Trophoblast cell (in vitro differentiated cells and primary cell): ENCODE results near the gene RNF113B.

Source experiments
- DNase-seq, 2 donors: peaks; one replicate each; pipeline ENCODE4 v3.0.0-alpha.2; 2016
- H2AFZ ChIP-seq: 2 replicates; pipeline ENCODE4 v1.6.1; 2013; ENCODE audit warnings: low read length, moderate library complexity, mild to moderate bottlenecking; ENCODE audit not compliant: insufficient read depth, poor library complexity
- H2AK5ac ChIP-seq: 2 replicates; pipeline ENCODE4 v1.6.1; 2013; ENCODE audit warnings: mild to moderate bottlenecking, low read length
- H2BK120ac ChIP-seq: 2 replicates; pipeline ENCODE4 v1.6.1; 2013; ENCODE audit warnings: low read length, mild to moderate bottlenecking, moderate library complexity; ENCODE audit not compliant: insufficient read depth, poor library complexity
- H2BK12ac ChIP-seq: 2 replicates; pipeline ENCODE4 v1.6.1; 2013; ENCODE audit warnings: mild to moderate bottlenecking, low read length, moderate library complexity
- H2BK5ac ChIP-seq: 2 replicates; pipeline ENCODE4 v1.6.1; 2013; ENCODE audit warnings: low read length, low read depth, moderate library complexity, mild to moderate bottlenecking; ENCODE audit not compliant: poor library complexity
- H3K14ac ChIP-seq: 2 replicates; pipeline ENCODE4 v1.6.1; 2013; ENCODE audit warnings: mild to moderate bottlenecking, low read length
- H3K18ac ChIP-seq: 2 replicates; pipeline ENCODE4 v1.6.1; 2013; ENCODE audit warnings: mild to moderate bottlenecking, low read length
- H3K23ac ChIP-seq: 2 replicates; pipeline ENCODE4 v1.6.1; 2013; ENCODE audit warnings: low read length
- H3K27ac ChIP-seq: 2 replicates; pipeline ENCODE4 v1.5.1; 2013; ENCODE audit warnings: low read depth, mild to moderate bottlenecking, inconsistent platforms, low read length, moderate library complexity
- H3K27me3 ChIP-seq: 2 replicates; pipeline ENCODE4 v1.6.1; 2013; ENCODE audit warnings: inconsistent platforms, mild to moderate bottlenecking, low read length, moderate library complexity; ENCODE audit not compliant: insufficient read depth
- H3K36me3 ChIP-seq, 2 experiments: 1 replicate in 1 of 2; 2 replicates in 1 of 2; pipeline ENCODE4 v1.6.1; 2013; ENCODE audit warnings: low read length in 2 of 2, mild to moderate bottlenecking in 2 of 2, moderate library complexity in 1 of 2; ENCODE audit not compliant: insufficient read depth in 2 of 2, control insufficient read depth in 1 of 2
- H3K4ac ChIP-seq: 2 replicates; pipeline ENCODE4 v1.6.1; 2013; ENCODE audit warnings: low read depth, mild to moderate bottlenecking, low read length, moderate library complexity
- H3K4me1 ChIP-seq, 2 experiments: 1 replicate in 1 of 2; 2 replicates in 1 of 2; pipeline ENCODE4 v1.6.1; 2013; ENCODE audit warnings: low read length in 2 of 2, mild to moderate bottlenecking in 2 of 2, moderate library complexity in 1 of 2; ENCODE audit not compliant: insufficient read depth in 2 of 2, control insufficient read depth in 1 of 2
- H3K4me2 ChIP-seq: 2 replicates; pipeline ENCODE4 v1.6.1; 2013; ENCODE audit warnings: inconsistent platforms, mild to moderate bottlenecking, low read length, moderate library complexity
- H3K4me3 ChIP-seq: 2 replicates; pipeline ENCODE4 v1.5.1; 2013; ENCODE audit warnings: mild to moderate bottlenecking, low read depth, low read length, inconsistent platforms
- H3K79me1 ChIP-seq: one replicate; pipeline ENCODE4 v1.6.1; 2013; ENCODE audit warnings: low read length
- H3K79me2 ChIP-seq: 2 replicates; pipeline ENCODE4 v1.6.1; 2013; ENCODE audit warnings: low read length, mild to moderate bottlenecking; ENCODE audit not compliant: control insufficient read depth, insufficient read depth, poor library complexity
- H3K9ac ChIP-seq: 2 replicates; pipeline ENCODE4 v1.6.1; 2013; ENCODE audit warnings: mild to moderate bottlenecking, low read length
- H3K9me3 ChIP-seq: 2 replicates; pipeline ENCODE4 v1.6.1; 2013; ENCODE audit warnings: low read depth, mild to moderate bottlenecking, control low read depth, inconsistent platforms, low read length; ENCODE audit not compliant: insufficient read depth
- H4K12ac ChIP-seq: 2 replicates; pipeline ENCODE4 v1.6.1; 2013; ENCODE audit warnings: low read depth, mild to moderate bottlenecking, low read length, moderate library complexity
- H4K8ac ChIP-seq: 2 replicates; pipeline ENCODE4 v1.6.1; 2013; ENCODE audit warnings: low read depth, mild to moderate bottlenecking, low read length, moderate library complexity
- H4K91ac ChIP-seq: one replicate; pipeline ENCODE4 v1.6.1; 2013; ENCODE audit warnings: low read depth, mild to moderate bottlenecking, low read length, moderate library complexity
- WGBS: extraction: QIAGEN DNeasy Blood & Tissue Kit; methylation state at CpG from one replicate; pipeline ENCODE4 v1.1.7; 2013; ENCODE audit warnings: missing lambda C conversion rate; ENCODE audit not compliant: insufficient read length, insufficient coverage; ENCODE audit errors: extremely low coverage; 5-methylcytosine and 5-hydroxymethylcytosine counted together

RNF113B gene

DNA sequence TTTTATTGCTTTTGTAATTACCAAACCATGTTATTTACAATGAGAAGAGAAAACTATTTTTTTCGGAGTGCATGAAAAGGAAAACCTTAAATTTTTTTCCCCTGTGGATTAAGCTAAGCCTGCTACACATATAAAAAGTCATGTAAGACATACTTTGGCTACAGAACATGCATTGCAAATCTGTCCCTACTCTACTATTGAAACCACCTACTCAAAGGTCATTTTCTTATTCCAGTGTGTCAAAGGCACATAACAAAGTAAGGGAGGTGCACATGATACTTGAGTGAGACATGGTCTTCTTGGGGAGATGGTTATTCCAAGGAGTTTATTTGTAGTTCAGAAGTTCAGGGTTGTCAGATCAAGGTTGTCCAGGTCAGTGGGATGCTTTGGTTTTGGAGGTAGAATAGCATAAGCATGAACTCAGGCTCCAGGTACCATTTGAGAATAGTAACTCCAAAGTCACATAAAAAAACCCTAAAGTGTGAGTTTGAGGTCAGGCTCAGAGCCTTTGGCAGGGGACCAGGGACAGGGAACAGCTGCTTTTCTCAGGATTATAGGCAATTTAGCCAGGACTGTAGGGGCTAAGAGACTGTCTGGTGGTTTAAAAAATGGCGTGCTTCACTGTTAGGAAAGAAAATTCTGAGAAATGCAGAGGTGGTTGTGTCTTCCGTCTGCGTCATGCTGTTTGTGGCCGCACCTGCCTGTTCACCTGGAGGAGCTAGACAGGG is 18.7 kb downstream of the RNF113B start:
- Histone ChIP-seq H3K79me1 (no peaks in the 10 kb centered on the region), H2AFZ (no peak overlapping the region), H2BK12ac (no peak overlapping the region), H2BK120ac (no peak overlapping the region), H3K14ac (no peak overlapping the region), H4K12ac (no peak overlapping the region), H2AK5ac (no peak overlapping the region), H3K9me3 (no peaks in the 10 kb centered on the region), H3K4me1 (peaks cover 3 to 8% of the 10 kb centered on the region in 2 experiments), H3K18ac (no peak overlapping the region), H3K23ac (no peak overlapping the region), H3K27me3 (no peaks in the 10 kb centered on the region), H3K79me2 (peaks cover 2% of the 10 kb centered on the region), H3K4me2 (no peak overlapping the region), H4K8ac (no peak overlapping the region), H3K4me3 (no peak overlapping the region), H3K27ac (no peak overlapping the region), H4K91ac (no peak overlapping the region), H3K9ac (no peak overlapping the region), H3K4ac (no peak overlapping the region), H2BK5ac (no peak overlapping the region), H3K36me3 (peaks cover 10% of the 10 kb centered on the region in 2 experiments)
- no CpG with 5 or more reads among the region's 5 CpGs for WGBS
- peak in 1 of 2 donors; percentile 59 for DNase-seq

DNA sequence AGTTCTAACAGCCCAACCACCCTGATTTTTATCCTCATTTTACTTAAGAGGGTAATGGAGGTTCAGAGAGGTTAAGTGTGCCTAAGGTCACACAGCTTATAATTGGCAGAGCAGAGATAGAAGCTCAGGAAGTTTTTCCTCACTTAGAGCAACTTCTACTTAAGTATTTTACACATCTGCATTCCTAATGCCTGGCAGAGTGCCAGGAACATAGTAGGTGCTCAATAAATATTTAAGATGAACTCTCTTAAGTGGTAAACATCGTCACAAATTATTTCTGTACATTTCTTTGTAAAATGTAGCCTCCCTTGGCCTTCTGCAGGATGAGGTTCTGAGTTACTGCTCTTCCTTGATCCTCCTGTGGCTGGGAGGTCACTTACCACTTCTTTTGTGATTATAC is 19.5 kb downstream of the RNF113B start:
- H3K4ac ChIP-seq = no peak overlapping the region
- H4K91ac ChIP-seq = no peak overlapping the region
- no peak overlapping the region for H3K27ac ChIP-seq
- H3K79me1 ChIP-seq = no peaks in the 10 kb centered on the region
- no peak overlapping the region for H3K18ac ChIP-seq
- no peak overlapping the region for H2BK5ac ChIP-seq
- peaks cover 2% of the 10 kb centered on the region for H3K79me2 ChIP-seq
- H3K4me2 ChIP-seq = no peak overlapping the region
- H2BK120ac ChIP-seq = no peak overlapping the region
- H3K27me3 ChIP-seq = no peaks in the 10 kb centered on the region
- no peak overlapping the region for H4K8ac ChIP-seq
- H3K4me1 ChIP-seq = peaks cover 3 to 8% of the 10 kb centered on the region in 2 experiments
- no peak overlapping the region for H2AFZ ChIP-seq
- H2BK12ac ChIP-seq = no peak overlapping the region
- H3K9me3 ChIP-seq = no peaks in the 10 kb centered on the region
- no peak for DNase-seq
- no peak overlapping the region for H2AK5ac ChIP-seq
- no CpG with 5 or more reads among the region's 1 CpG for WGBS
- peaks cover 10% of the 10 kb centered on the region in 2 experiments for H3K36me3 ChIP-seq
- no peak overlapping the region for H3K9ac ChIP-seq
- no peak overlapping the region for H3K14ac ChIP-seq
- H3K23ac ChIP-seq = no peak overlapping the region
- no peak overlapping the region for H3K4me3 ChIP-seq
- H4K12ac ChIP-seq = no peak overlapping the region

DNA sequence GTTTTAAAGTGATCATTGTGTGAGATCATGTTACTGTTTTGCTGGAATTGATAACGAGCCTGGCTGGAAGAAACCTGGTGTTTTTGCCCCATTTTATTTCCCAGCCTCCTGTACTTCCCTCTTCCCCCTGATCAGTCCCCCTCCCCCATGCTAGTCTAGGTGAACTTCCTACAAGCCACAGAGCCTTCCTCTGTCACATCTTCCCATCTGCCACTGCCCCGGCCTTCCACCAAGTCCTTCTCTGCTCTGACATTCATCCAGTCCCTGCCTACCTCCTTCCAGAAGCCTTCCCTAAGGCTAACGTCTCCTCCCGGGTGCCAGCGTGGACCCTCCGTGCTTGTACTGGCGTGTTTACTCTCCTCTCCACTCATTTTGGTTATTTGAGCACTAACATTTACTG is 19.9 kb downstream of the RNF113B start:
- Histone ChIP-seq H3K79me1 (no peaks in the 10 kb centered on the region), H3K27ac (no peak overlapping the region), H3K23ac (no peak overlapping the region), H3K79me2 (peaks cover 2% of the 10 kb centered on the region), H3K4me3 (no peak overlapping the region), H3K36me3 (peaks cover 10% of the 10 kb centered on the region in 2 experiments), H3K27me3 (no peaks in the 10 kb centered on the region), H2BK5ac (no peak overlapping the region), H4K91ac (no peak overlapping the region), H3K18ac (no peak overlapping the region), H2BK12ac (no peak overlapping the region), H3K4me1 (peaks cover 3 to 8% of the 10 kb centered on the region in 2 experiments), H2AK5ac (no peak overlapping the region), H2AFZ (no peak overlapping the region), H3K4ac (no peak overlapping the region), H3K4me2 (no peak overlapping the region), H3K14ac (no peak overlapping the region), H2BK120ac (no peak overlapping the region), H4K8ac (no peak overlapping the region), H4K12ac (no peak overlapping the region), H3K9ac (no peak overlapping the region), H3K9me3 (no peaks in the 10 kb centered on the region)
- WGBS = no CpG with 5 or more reads among the region's 7 CpGs
- DNase-seq = no peak

DNA sequence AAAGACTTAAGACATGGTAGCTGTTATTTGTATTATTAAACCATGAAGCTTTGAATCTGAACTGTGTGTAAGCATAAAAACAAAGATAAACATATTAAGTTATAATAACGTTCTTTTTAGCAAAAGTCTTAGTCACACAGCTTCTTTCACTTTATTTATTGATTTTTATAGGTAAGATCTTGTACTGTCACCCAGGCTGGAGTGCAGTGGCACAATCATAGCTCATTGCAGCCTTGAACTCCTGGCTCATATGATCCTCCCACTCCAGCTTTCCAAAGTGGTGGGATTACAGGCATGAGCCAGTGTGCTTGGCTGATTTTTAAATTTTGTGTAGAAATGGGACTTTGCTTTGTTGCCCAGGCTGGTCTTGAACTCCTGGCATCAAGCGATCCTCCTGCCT is 20.8 kb downstream of the RNF113B start:
- Histone ChIP-seq H3K4me3 (no peak overlapping the region), H3K4me1 (peaks cover 3% of the 10 kb centered on the region in 2 experiments), H2AK5ac (no peak overlapping the region), H3K4ac (no peak overlapping the region), H3K36me3 (peaks cover 10% of the 10 kb centered on the region in 2 experiments), H3K79me2 (peaks cover 2% of the 10 kb centered on the region), H3K9me3 (no peaks in the 10 kb centered on the region), H4K8ac (no peak overlapping the region), H3K27ac (no peak overlapping the region), H2BK12ac (no peak overlapping the region), H3K79me1 (no peaks in the 10 kb centered on the region), H4K91ac (no peak overlapping the region), H3K14ac (no peak overlapping the region), H3K27me3 (no peaks in the 10 kb centered on the region), H4K12ac (no peak overlapping the region), H2BK120ac (no peak overlapping the region), H3K23ac (no peak overlapping the region), H2BK5ac (no peak overlapping the region), H3K9ac (no peak overlapping the region), H3K4me2 (no peak overlapping the region), H2AFZ (no peak overlapping the region), H3K18ac (no peak overlapping the region)
- no CpG with 5 or more reads among the region's 2 CpGs for WGBS
- DNase-seq = no peak
